NB4 (cell line): ENCODE data around the gene TACC3.
"Not testable (repeated sequence)": the region's sequence is repeated elsewhere in the genome, so short reads cannot be mapped to it uniquely, and the experiment has no call there.

ENCODE experiments used
- DNase-seq: peaks from one replicate; pipeline ENCODE4 v3.0.0; 2010; ENCODE audit warnings: low read depth
- H3K4me3 ChIP-seq: one replicate; pipeline ENCODE4 v1.5.1; 2011; ENCODE audit warnings: mild to moderate bottlenecking, low read depth, low read length, moderate library complexity
- CTCF ChIP-seq: IDR thresholded peaks from one replicate; pipeline ENCODE4 v1.5.1; 2012; ENCODE audit warnings: low read depth, low read length
- MAX ChIP-seq: IDR thresholded peaks from 2 replicates; pipeline ENCODE4 v1.6.1; 2011; ENCODE audit warnings: low read depth, low read length
- MYC ChIP-seq: IDR thresholded peaks from 2 replicates; pipeline ENCODE4 v1.6.1; 2011; ENCODE audit warnings: low read depth, low read length
- POLR2A ChIP-seq: IDR thresholded peaks from 2 replicates; pipeline ENCODE4 v1.6.1; 2011; ENCODE audit warnings: mild to moderate bottlenecking; ENCODE audit not compliant: insufficient read length; ENCODE audit errors: extremely low read depth

The TACC3 gene

GRCh38 chr4:1693131-1693896 lies 28.0 kb upstream of the TACC3 start:
- DNase-seq = peak; percentile 89
- TF ChIP-seq MAX (peak; percentile 47), CTCF (peak; percentile 100), MYC (no peak), POLR2A (no peak)
- no peak overlapping the region for H3K4me3 ChIP-seq

- H3K4me3 ChIP-seq = no peak overlapping the region
- TF ChIP-seq MYC = no peak
- TF ChIP-seq MAX = no peak
- TF ChIP-seq POLR2A = no peak
- no peak for TF ChIP-seq CTCF
- DNase-seq = no peak
These were observed 25.4 kb upstream of the TACC3 start for GRCh38 chr4:1695913-1696312.

GRCh38 chr4:1701671-1702070 lies 19.6 kb upstream of the TACC3 start:
- DNase-seq, H3K4me3 ChIP-seq: not testable (repeated sequence)

- no peak overlapping the region for H3K4me3 ChIP-seq
- no peak for DNase-seq
- TF ChIP-seq MAX = no peak
- TF ChIP-seq POLR2A = no peak
- TF ChIP-seq CTCF = no peak
- no peak for TF ChIP-seq MYC
These were observed 17.5 kb upstream of the TACC3 start for GRCh38 chr4:1703867-1704266.

GRCh38 chr4:1705732-1706131 lies 15.6 kb upstream of the TACC3 start:
- no peak overlapping the region for H3K4me3 ChIP-seq
- TF ChIP-seq MAX (no peak), POLR2A (no peak), MYC (no peak), CTCF (no peak)
- no peak for DNase-seq

GRCh38 chr4:1706358-1706757 lies 15.0 kb upstream of the TACC3 start:
- DNase-seq = no peak
- no peak for TF ChIP-seq MAX
- no peak for TF ChIP-seq POLR2A
- TF ChIP-seq MYC = no peak
- no peak for TF ChIP-seq CTCF

More at GRCh38 chr4:1706358-1706757, 15.0 kb upstream of the TACC3 start:
- H3K4me3 ChIP-seq = no peak overlapping the region
